GM23248 (cell line): ENCODE results near the gene RFX2. TPM values are rescaled to one million over a fixed set of nuclear protein-coding genes. Genes with fewer than 3 reads are reported as not detected.
A peak's percentile ranks its signal among the peaks of the same experiment; 100 is the strongest.

ENCODE experiments used
- DNase-seq: peaks from one replicate; pipeline ENCODE4 v3.0.0-alpha.2; 2015
- H2AFZ ChIP-seq: fragments of 200-600 bp; sonication (generic); 2 replicates; pipeline ENCODE4 v1.6.1; 2016; ENCODE audit warnings: antibody characterized with exemption
- H3F3A ChIP-seq: fragments of 200-600 bp; sonication (generic); 2 replicates; pipeline ENCODE4 v1.6.1; 2016; ENCODE audit warnings: mild to moderate bottlenecking, antibody characterized with exemption, mixed run types; ENCODE audit not compliant: insufficient read depth
- H3K27ac ChIP-seq: fragments of 200-600 bp; sonication (generic); 2 replicates; pipeline ENCODE4 v1.5.1; 2016; ENCODE audit warnings: mild to moderate bottlenecking
- H3K27me3 ChIP-seq: fragments of 200-600 bp; sonication (generic); replicated peaks from 2 replicates; pipeline ENCODE4 v1.6.1; 2016; ENCODE audit warnings: mild to moderate bottlenecking; ENCODE audit not compliant: insufficient read depth
- H3K36me3 ChIP-seq: fragments of 200-600 bp; sonication (generic); 2 replicates; pipeline ENCODE4 v1.6.1; 2016; ENCODE audit warnings: low read depth, mild to moderate bottlenecking
- H3K4me1 ChIP-seq: fragments of 200-600 bp; sonication (generic); 2 replicates; pipeline ENCODE4 v1.6.1; 2016; ENCODE audit warnings: mild to moderate bottlenecking; ENCODE audit not compliant: insufficient read depth
- H3K4me2 ChIP-seq: fragments of 200-600 bp; sonication (generic); one replicate; pipeline ENCODE4 v1.6.1; 2016; ENCODE audit warnings: mild to moderate bottlenecking; ENCODE audit not compliant: unreplicated experiment
- H3K4me3 ChIP-seq: fragments of 200-600 bp; sonication (generic); 2 replicates; pipeline ENCODE4 v1.5.1; 2016; ENCODE audit warnings: mild to moderate bottlenecking
- H3K79me2 ChIP-seq: fragments of 200-600 bp; sonication (generic); 2 replicates; pipeline ENCODE4 v1.6.1; 2016; ENCODE audit warnings: mild to moderate bottlenecking; ENCODE audit not compliant: insufficient read depth
- H3K9ac ChIP-seq: fragments of 200-600 bp; sonication (generic); 2 replicates; pipeline ENCODE4 v1.6.1; 2016; ENCODE audit warnings: mild to moderate bottlenecking
- H3K9me2 ChIP-seq: fragments of 200-600 bp; sonication (generic); 2 replicates; pipeline ENCODE4 v1.6.1; 2016; ENCODE audit warnings: mixed run types, mild to moderate bottlenecking, moderate library complexity; ENCODE audit not compliant: insufficient read depth
- H3K9me3 ChIP-seq: fragments of 200-600 bp; sonication (generic); one replicate; pipeline ENCODE4 v1.6.1; 2017; ENCODE audit warnings: low read depth
- H4K20me1 ChIP-seq: fragments of 200-600 bp; sonication (generic); 2 replicates; pipeline ENCODE4 v1.6.0; 2016; ENCODE audit not compliant: insufficient read depth
- EZH2 ChIP-seq: fragments of 200-600 bp; sonication (generic); IDR thresholded peaks from 2 replicates; pipeline ENCODE4 v1.6.1; 2018; ENCODE audit warnings: antibody characterized with exemption, mild to moderate bottlenecking; ENCODE audit not compliant: insufficient read depth, poor library complexity, severe bottlenecking
- EZH2phosphoT487 ChIP-seq: fragments of 200-600 bp; sonication (generic); IDR thresholded peaks from 2 replicates; pipeline ENCODE4 v1.6.1; 2018; ENCODE audit warnings: antibody characterized with exemption, moderate library complexity, mild to moderate bottlenecking, low read depth; ENCODE audit not compliant: insufficient read depth
- WGBS, 2 experiments: methylation state at CpG; one replicate each; pipeline ENCODE4 v1.1.6; 2015 to 2017; ENCODE audit warnings: low lambda C conversion rate in 2 of 2, low coverage in 1 of 2; ENCODE audit errors: missing lambda C conversion rate in 2 of 2; 5-methylcytosine and 5-hydroxymethylcytosine counted together
- in situ Hi-C: fragments of 300-500 bp; cut with MboI; formaldehyde crosslinking; loops from 2 replicates; pipeline ENCODE4 v1.15.0; 2020
- polyA plus RNA-seq: library from polyadenylated mRNA; unstranded; fragments of >200 nt; fragmentation: Nextera tagmentation; extraction: Ambion mirVana; gene quantifications from 2 replicates; pipeline ENCODE4 v1.2.1, GENCODE V29; 2016
- total RNA-seq: library from RNA; depleted of rRNA; stranded (reverse); fragments of >200 nt; shearing (Covaris generic); gene quantifications from 2 replicates; pipeline ENCODE4 v1.2.3, GENCODE V29; 2014; rRNA removed

RFX2 gene
- total and polyA plus RNA-seq, 2 experiments from 2014 or later = 11.3 to 13.1 TPM

- no peak overlapping the region for H3K4me3 ChIP-seq
- H3K4me1 ChIP-seq = peaks cover 39% of the 10 kb centered on the region
- TF ChIP-seq EZH2 = no peak
- TF ChIP-seq EZH2phosphoT487 = no peak
- 79 to 84% methylated on average over 13 of the region's 13 CpGs for WGBS, 2 experiments
- in situ Hi-C loops = no loop called here
- H3K79me2 ChIP-seq = peaks cover 100% of the 10 kb centered on the region
- H3K9ac ChIP-seq = no peak overlapping the region
- no peak overlapping the region for H3K27ac ChIP-seq
- H3K36me3 ChIP-seq = 0 out of 2 replicates have a peak, but pooled peaks cover 5% of the 10 kb centered on the region
- no peak overlapping the region for H3K4me2 ChIP-seq
- H4K20me1 ChIP-seq = no peaks in the 10 kb centered on the region
- DNase-seq = no peak
- no peak overlapping the region for H2AFZ ChIP-seq
- H3K9me3 ChIP-seq = no peaks in the 10 kb centered on the region
- H3K27me3 ChIP-seq = no peaks in the 10 kb centered on the region
- peaks cover 46% of the 10 kb centered on the region for H3F3A ChIP-seq
- H3K9me2 ChIP-seq = no peaks in the 10 kb centered on the region
These were observed 160.5 kb downstream of the RFX2 start for GRCh38 chr19:5949792-5950305.

- Histone ChIP-seq H3K4me3 (no peak overlapping the region), H4K20me1 (no peaks in the 10 kb centered on the region; the same call in 1 of the 2 replicates), H3K9ac (no peak overlapping the region), H3K79me2 (peaks cover 100% of the 10 kb centered on the region), H3K9me2 (no peaks in the 10 kb centered on the region), H3K27ac (no peak overlapping the region), H3F3A (peaks cover 37% of the 10 kb centered on the region), H3K27me3 (no peaks in the 10 kb centered on the region), H3K36me3 (0 out of 2 replicates have a peak, but pooled peaks cover 5% of the 10 kb centered on the region), H3K4me1 (peaks cover 30% of the 10 kb centered on the region), H3K9me3 (no peaks in the 10 kb centered on the region), H2AFZ (no peak overlapping the region), H3K4me2 (no peak overlapping the region)
- WGBS, 2 experiments = 72 to 76% methylated on average over 13 of the region's 13 CpGs
- TF ChIP-seq EZH2phosphoT487 (no peak), EZH2 (no peak)
- DNase-seq = no peak
- in situ Hi-C loops = no loop called here
These were observed 161.3 kb downstream of the RFX2 start for GRCh38 chr19:5948752-5949564.

- TF ChIP-seq EZH2 (no peak), EZH2phosphoT487 (no peak)
- no peaks in the 10 kb centered on the region for H3K9me3 ChIP-seq
- H3K4me2 ChIP-seq = peak overlapping the region; percentile 40
- no peaks in the 10 kb centered on the region; the same call in 1 of the 2 replicates for H4K20me1 ChIP-seq
- peak overlapping the region; percentile 62 for H3K27ac ChIP-seq
- peaks cover 22% of the 10 kb centered on the region for H3F3A ChIP-seq
- no peak overlapping the region for H3K4me3 ChIP-seq
- peaks cover 15% of the 10 kb centered on the region for H3K4me1 ChIP-seq
- WGBS, 2 experiments = 19 to 23% methylated on average over 13 of the region's 13 CpGs
- no peak overlapping the region for H2AFZ ChIP-seq
- DNase-seq = peak; percentile 90
- H3K9me2 ChIP-seq = no peaks in the 10 kb centered on the region
- no peaks in the 10 kb centered on the region for H3K27me3 ChIP-seq
- peak overlapping the region; percentile 61 for H3K9ac ChIP-seq
- in situ Hi-C loops = no loop called here
- peaks cover 100% of the 10 kb centered on the region for H3K79me2 ChIP-seq
- H3K36me3 ChIP-seq = 0 out of 2 replicates have a peak, but pooled peaks cover 5% of the 10 kb centered on the region
These were observed 162.9 kb downstream of the RFX2 start for GRCh38 chr19:5947435-5947834.

- no peak overlapping the region for H3K4me2 ChIP-seq
- no peaks in the 10 kb centered on the region; the same call in 1 of the 2 replicates for H4K20me1 ChIP-seq
- no peak overlapping the region for H2AFZ ChIP-seq
- no peak for TF ChIP-seq EZH2
- no peak for TF ChIP-seq EZH2phosphoT487
- H3K4me3 ChIP-seq = no peak overlapping the region
- WGBS, 2 experiments = 75 to 78% methylated on average over 10 of the region's 10 CpGs
- H3K9me2 ChIP-seq = no peaks in the 10 kb centered on the region
- H3K4me1 ChIP-seq = peaks cover 11% of the 10 kb centered on the region; the same call in 1 of the 2 replicates
- no peak overlapping the region for H3K9ac ChIP-seq
- no peaks in the 10 kb centered on the region for H3K9me3 ChIP-seq
- H3F3A ChIP-seq = 0 out of 2 replicates have a peak, but pooled peaks cover 10% of the 10 kb centered on the region
- DNase-seq = peak; percentile 54
- H3K36me3 ChIP-seq = 0 out of 2 replicates have a peak, but pooled peaks cover 2% of the 10 kb centered on the region
- no peak overlapping the region for H3K27ac ChIP-seq
- in situ Hi-C loops = no loop called here
- peaks cover 88% of the 10 kb centered on the region for H3K79me2 ChIP-seq
- no peaks in the 10 kb centered on the region for H3K27me3 ChIP-seq
These were observed 166.7 kb downstream of the RFX2 start for GRCh38 chr19:5943623-5944022.

Other genes with a start within 250 kb of the RFX2 start
- not detected in 2 replicates for gene FUT5, start 240.0 kb downstream of the RFX2 start, total RNA-seq
- not detected in 2 replicates for gene FUT5, start 240.0 kb downstream of the RFX2 start, polyA plus RNA-seq
- 215 and 231 TPM in 2 replicates for gene NDUFA11, start 206.7 kb downstream of the RFX2 start, total RNA-seq
- 585 and 588 TPM in 2 replicates for gene NDUFA11, start 206.7 kb downstream of the RFX2 start, polyA plus RNA-seq
- 3.8 and 4.4 TPM in 2 replicates for gene VMAC, start 205.6 kb downstream of the RFX2 start, total RNA-seq
- 1.8 and 2.1 TPM in 2 replicates for gene VMAC, start 205.6 kb downstream of the RFX2 start, polyA plus RNA-seq
- 5.1 and 16.1 TPM in 2 replicates for gene CAPS, start 196.2 kb downstream of the RFX2 start, total RNA-seq
- gene CAPS, start 196.2 kb downstream of the RFX2 start, polyA plus RNA-seq = 6.7 and 7.0 TPM in 2 replicates
- gene RANBP3, start 132.4 kb downstream of the RFX2 start, total RNA-seq = 41.8 and 53.5 TPM in 2 replicates
- 50.0 and 51.7 TPM in 2 replicates for gene RANBP3, start 132.4 kb downstream of the RFX2 start, polyA plus RNA-seq
- not detected in 2 replicates for gene ACSBG2, start 25.2 kb upstream of the RFX2 start, total RNA-seq
- gene ACSBG2, start 25.2 kb upstream of the RFX2 start, polyA plus RNA-seq = not detected in 2 replicates
- gene MLLT1, start 169.5 kb upstream of the RFX2 start, total RNA-seq = 17.3 and 19.1 TPM in 2 replicates
- gene MLLT1, start 169.5 kb upstream of the RFX2 start, polyA plus RNA-seq = 13.3 and 14.3 TPM in 2 replicates
- 0.22 and 1.0 TPM in 2 replicates for gene ACER1, start 223.1 kb upstream of the RFX2 start, total RNA-seq
- gene ACER1, start 223.1 kb upstream of the RFX2 start, polyA plus RNA-seq = 0.16 TPM in 1 of 2 replicates, not detected in the other